RWPE1 (cell line): ENCODE data around the gene ULBP3.
"Not testable (repeated sequence)": the region's sequence is repeated elsewhere in the genome, so short reads cannot be mapped to it uniquely, and the experiment has no call there.

Experiments used
- CTCF ChIA-PET: fragments of 350-600 bp; sonication (Branson Sonifier 250); formaldehyde crosslinking; extraction: SDS; loops from one replicate; lab custom pipeline; 2021; lab: Yijun Ruan, JAX
- POLR2A ChIA-PET: fragments of 400-600 bp; formaldehyde crosslinking; extraction: SDS; loops from one replicate; lab custom pipeline; 2020; ENCODE audit warnings: antibody characterized with exemption; ENCODE audit not compliant: low non-redundant PET; lab: Yijun Ruan, JAX
- DNase-seq: peaks from one replicate; pipeline ENCODE4 v3.0.0; 2012; ENCODE audit warnings: low spot score
- H3K27ac ChIP-seq: fragments of 450-650 bp; 2 replicates; pipeline ENCODE4 v1.5.1; 2017
- TF ChIP-seq, protein P1 (sequence below): fragments of 450-650 bp; conservative IDR thresholded peaks from 2 replicates; pipeline ENCODE4 v1.5.1; 2017; ENCODE audit warnings: low read depth, mild to moderate bottlenecking

The ULBP3 gene

DNA sequence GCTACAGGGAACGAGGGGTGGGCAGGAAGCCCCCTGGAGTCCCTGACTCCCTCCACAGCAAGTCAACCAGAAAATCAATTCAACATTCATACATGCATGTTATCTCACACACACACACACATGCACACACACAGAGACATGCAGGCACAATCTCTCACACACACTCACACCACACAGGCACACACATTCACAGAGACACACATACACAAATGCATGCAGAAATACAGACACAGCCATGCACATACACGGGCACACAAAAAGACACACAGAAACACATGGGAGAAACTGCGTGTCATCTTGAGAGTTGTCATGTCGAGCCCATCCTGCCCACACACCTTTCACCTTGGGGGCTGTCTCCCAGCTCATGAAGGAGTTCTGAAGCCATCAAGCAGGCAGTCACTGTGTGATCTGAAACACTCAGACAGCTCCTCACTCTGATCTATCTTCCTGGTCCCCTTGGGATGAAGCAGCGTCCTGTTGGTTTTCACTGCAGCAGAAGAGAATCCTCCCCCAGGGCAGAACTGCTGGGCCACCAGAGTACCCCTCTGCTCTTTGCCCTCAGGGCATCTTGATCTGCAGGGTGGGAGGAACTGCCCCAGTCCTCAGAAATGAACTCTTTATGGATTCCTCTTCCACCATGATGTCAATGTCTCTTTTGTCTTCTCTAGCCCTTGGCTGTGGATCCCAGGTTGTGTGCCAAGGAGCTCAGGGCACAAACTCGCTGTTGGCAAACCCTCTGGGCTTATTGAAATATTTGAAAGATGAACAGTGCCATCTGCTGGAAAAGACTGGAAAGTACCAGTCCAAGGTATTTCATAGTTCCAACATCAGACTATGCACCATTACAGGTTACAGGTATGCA is 52.4 kb downstream of the ULBP3 start:
- no peak overlapping the region for H3K27ac ChIP-seq
- peak; percentile 63 for DNase-seq
- CTCF ChIA-PET: interaction anchor here (0.5 to 1.0 kb wide), 7 partner anchors 32 to 1013 kb away, joined by 3 to 4 read pairs (median 3); partner anchors contain the start of gene ULBP1
- TF ChIP-seq, protein P1, sequence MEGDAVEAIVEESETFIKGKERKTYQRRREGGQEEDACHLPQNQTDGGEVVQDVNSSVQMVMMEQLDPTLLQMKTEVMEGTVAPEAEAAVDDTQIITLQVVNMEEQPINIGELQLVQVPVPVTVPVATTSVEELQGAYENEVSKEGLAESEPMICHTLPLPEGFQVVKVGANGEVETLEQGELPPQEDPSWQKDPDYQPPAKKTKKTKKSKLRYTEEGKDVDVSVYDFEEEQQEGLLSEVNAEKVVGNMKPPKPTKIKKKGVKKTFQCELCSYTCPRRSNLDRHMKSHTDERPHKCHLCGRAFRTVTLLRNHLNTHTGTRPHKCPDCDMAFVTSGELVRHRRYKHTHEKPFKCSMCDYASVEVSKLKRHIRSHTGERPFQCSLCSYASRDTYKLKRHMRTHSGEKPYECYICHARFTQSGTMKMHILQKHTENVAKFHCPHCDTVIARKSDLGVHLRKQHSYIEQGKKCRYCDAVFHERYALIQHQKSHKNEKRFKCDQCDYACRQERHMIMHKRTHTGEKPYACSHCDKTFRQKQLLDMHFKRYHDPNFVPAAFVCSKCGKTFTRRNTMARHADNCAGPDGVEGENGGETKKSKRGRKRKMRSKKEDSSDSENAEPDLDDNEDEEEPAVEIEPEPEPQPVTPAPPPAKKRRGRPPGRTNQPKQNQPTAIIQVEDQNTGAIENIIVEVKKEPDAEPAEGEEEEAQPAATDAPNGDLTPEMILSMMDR: peak; percentile 63
- POLR2A ChIA-PET: no interaction called here

DNA sequence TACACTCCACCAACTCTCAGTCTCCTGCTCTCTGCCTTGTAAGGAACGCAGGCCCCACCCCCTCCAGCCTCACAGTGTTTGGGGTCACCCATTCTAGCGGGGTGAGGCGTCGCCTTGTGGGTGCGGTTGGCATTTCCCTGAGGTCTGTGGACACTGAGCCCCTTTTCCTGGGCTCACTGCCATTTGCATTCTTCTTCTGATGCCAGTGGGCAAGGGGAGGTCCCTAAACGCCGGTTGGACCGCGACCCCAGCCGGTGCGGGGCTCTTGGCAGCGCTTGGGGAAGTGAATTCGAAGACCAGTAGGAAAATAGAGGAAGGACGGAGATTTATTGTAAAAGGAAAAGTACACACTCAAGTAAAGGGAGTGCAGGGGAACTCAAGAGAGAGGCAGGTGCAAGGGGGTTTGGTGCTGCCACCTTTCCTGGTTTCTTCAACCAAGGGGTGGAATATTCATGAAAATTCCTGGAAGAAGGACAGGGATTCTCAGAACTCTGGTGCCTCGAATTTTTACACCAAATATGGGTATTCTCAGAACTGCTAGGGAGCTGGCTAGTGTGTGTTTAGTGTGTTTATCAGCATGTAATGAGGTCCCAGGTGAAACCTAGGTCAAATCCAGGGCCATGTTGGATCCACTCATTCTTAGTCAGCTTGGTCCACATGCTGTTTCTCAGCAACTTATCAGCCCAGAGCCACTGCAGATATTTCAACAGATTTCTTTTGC is 53.5 kb downstream of the ULBP3 start:
- POLR2A ChIA-PET, DNase-seq, H3K27ac ChIP-seq, CTCF ChIA-PET: not testable (repeated sequence)

DNA sequence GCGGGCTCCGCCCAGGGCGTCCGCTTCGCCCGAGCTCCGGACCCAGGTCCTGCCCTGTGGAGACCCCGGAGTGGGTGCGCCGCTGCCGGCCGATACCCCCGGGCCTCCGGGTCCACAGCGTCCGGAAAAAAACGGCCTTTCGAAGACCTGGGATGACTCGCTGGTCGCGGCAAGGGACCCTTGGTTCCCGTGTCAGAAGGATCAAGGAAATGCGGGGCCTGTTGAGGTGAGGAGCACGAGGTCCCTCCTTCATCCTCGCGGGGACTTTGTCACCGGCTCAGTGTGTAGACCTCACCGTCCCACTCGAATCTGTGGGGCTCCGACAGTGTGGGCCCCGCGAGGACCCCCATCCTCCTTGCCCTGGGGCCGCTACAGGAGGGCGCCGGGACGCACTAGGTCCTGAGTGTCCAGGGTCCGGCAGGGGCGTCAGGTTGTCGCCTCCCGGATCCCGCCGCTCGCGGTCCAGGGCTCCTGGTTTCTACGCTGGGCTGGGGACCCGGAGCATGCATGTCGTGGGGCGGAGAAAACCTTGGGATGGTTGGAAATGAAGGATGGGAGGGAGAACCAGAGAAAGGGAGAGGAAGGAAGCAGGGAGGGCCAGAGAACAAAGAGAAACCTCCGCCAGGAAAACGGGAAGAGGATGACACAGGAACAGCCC is 54.2 kb downstream of the ULBP3 start:
- H3K27ac ChIP-seq, POLR2A ChIA-PET, DNase-seq, CTCF ChIA-PET: not testable (repeated sequence)

DNA sequence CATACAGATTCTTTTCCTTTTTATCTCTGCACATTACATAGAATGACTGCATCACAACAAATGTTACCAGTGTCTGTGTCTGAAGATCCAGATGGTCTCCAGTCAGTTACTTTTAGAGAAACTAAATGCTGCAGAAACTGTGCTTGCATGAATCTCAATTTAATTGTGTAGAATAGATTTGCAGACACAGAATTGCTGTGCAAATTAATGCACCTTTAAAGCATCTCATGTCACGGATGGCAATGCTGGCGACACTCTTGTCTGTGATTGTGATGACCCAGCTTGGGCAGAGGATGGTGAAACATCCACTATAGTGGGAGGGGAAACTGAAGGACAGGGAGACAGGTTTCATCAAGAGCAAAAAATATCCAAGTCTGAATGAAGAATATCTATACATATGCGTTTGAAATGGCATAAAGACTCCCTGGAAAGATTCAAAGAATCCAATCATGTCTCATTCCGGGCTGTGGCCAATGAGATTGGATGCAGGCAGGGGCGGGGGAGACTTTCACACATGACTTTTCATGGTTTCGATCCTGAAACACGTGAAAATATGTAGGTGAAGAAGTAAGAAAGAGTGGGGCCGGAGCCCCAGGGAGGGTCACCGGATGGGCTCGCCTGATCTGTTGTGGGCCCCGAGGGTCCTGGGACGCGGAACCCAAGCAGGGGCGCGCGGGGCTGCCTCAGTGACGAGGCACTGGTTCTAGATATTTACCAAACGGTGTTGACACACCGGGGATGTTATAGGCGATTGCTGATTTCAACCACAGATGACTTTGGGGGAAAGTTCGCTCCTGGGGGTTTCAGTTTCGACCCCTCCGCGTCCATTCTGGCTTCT is 54.9 kb downstream of the ULBP3 start:
- H3K27ac ChIP-seq, DNase-seq, POLR2A ChIA-PET: not testable (repeated sequence)
- CTCF ChIA-PET: interaction anchor here (0.6 kb wide), 1 partner anchor 804 kb away, joined by 3 read pairs; no protein-coding TSS in a partner anchor

DNA sequence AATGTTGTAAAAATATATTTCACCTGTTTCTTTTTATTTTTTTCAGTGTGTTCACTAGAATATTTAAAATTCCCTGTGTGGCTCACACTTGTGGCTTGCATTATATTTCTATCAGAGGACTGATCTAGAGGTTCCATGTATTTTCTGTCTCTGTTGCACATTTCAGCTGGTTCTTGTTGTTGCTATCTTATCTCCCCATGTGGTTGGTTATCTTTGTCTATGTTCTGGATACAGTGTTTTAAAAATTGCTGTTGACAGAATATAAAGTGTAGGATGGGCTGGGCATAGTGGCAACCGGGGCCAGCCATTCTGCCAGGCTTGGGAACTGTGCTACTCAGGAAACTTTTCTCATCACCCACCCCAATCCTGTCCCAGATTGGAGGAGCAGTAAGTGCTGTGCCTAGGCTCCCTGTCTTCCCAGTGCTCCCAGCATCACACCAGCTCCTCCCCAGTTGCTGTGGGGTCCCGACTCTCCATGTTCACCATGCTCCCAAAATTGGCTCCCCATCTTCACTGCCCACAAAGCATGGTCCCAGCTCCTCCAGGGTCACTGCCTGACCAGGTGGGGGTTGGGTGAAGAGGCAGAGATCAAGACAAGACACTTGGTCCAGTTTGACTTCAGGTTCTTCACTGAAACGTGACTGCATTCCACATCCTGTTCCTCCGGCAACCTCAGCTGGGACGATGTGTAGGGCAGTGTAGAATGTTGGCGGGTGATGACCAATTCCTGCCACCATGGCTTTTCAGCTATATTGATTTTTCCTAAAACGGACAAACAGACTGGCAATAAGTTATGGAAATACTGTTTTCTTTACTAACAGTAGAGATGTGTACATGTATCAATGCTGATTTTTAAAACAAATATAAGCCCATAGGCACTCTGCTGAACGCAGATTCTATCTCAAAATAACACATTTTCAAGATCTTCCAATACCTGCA is 55.8 kb downstream of the ULBP3 start:
- H3K27ac ChIP-seq, POLR2A ChIA-PET, DNase-seq: not testable (repeated sequence)
- CTCF ChIA-PET: interaction anchor here (0.6 kb wide), 1 partner anchor 805 kb away, joined by 3 read pairs; no protein-coding TSS in a partner anchor
